Neural cell (in vitro differentiated cells): ENCODE measurements around the gene DPP7. TPM values are rescaled to one million over a fixed set of nuclear protein-coding genes. Genes with fewer than 3 reads are reported as not detected.
"Not testable (repeated sequence)": the region's sequence is repeated elsewhere in the genome, so short reads cannot be mapped to it uniquely, and the experiment has no call there.

Experiments used
- H2AFZ ChIP-seq: fragments of 200-600, 300-800 bp; sonication (generic), shearing (Covaris generic); 2 replicates; pipeline ENCODE4 v1.6.0; 2014; ENCODE audit warnings: low read depth, mild to moderate bottlenecking, antibody characterized with exemption, low read length, moderate library complexity
- H3F3A ChIP-seq: fragments of 200-600 bp; shearing (Covaris generic); 2 replicates; pipeline ENCODE4 v1.6.1; 2016; ENCODE audit warnings: mild to moderate bottlenecking, moderate library complexity, mixed read lengths, antibody characterized with exemption, low read length; ENCODE audit not compliant: insufficient read depth, poor library complexity, severe bottlenecking
- H3K27ac ChIP-seq: fragments of 200-600, 300-800 bp; sonication (generic), shearing (Covaris generic); 2 replicates; pipeline ENCODE4 v1.5.1; 2014; ENCODE audit warnings: mild to moderate bottlenecking, low read length, moderate library complexity
- H3K27me3 ChIP-seq: fragments of 300-800, 200-600 bp; sonication (generic), shearing (Covaris generic); 2 replicates; pipeline ENCODE4 v1.6.0; 2014; ENCODE audit warnings: mild to moderate bottlenecking, low read depth, low read length, moderate library complexity; ENCODE audit not compliant: insufficient read depth
- H3K36me3 ChIP-seq: fragments of 300-800, 200-600 bp; sonication (generic), shearing (Covaris generic); 2 replicates; pipeline ENCODE4 v1.5.1; 2014; ENCODE audit warnings: mild to moderate bottlenecking, antibody characterized with exemption, low read length, moderate library complexity; ENCODE audit not compliant: insufficient read depth
- H3K4me2 ChIP-seq: fragments of 300-800, 200-600 bp; sonication (generic), shearing (Covaris generic); 2 replicates; pipeline ENCODE4 v1.6.0; 2014; ENCODE audit warnings: mild to moderate bottlenecking, low read length
- H3K4me3 ChIP-seq: fragments of 300-800, 200-600 bp; sonication (generic), shearing (Covaris generic); 2 replicates; pipeline ENCODE4 v1.5.1; 2014; ENCODE audit warnings: mild to moderate bottlenecking, low read length, moderate library complexity
- H3K79me2 ChIP-seq: fragments of 200-600 bp; shearing (Covaris generic); replicated peaks from 2 replicates; pipeline ENCODE4 v1.6.0; 2014; ENCODE audit warnings: mild to moderate bottlenecking, low read length, moderate library complexity; ENCODE audit not compliant: insufficient read depth
- H3K9ac ChIP-seq: fragments of 300-800, 200-600 bp; sonication (generic), shearing (Covaris generic); 2 replicates; pipeline ENCODE4 v1.6.1; 2016; ENCODE audit warnings: mild to moderate bottlenecking, low read length, mixed read lengths
- H3K9me2 ChIP-seq: fragments of 200-600 bp; shearing (Covaris generic); 2 replicates; pipeline ENCODE4 v1.6.1; 2016; ENCODE audit warnings: mild to moderate bottlenecking, low read length, mixed read lengths; ENCODE audit not compliant: insufficient read depth
- H3K9me3 ChIP-seq: fragments of 200-600, 300-800 bp; sonication (generic), shearing (Covaris generic); 2 replicates; pipeline ENCODE4 v1.6.1; 2016; ENCODE audit warnings: mild to moderate bottlenecking, mixed run types, low read length, moderate library complexity, mixed read lengths
- H4K20me1 ChIP-seq: fragments of 200-600 bp; shearing (Covaris generic); 2 replicates; pipeline ENCODE4 v1.6.1; 2016; ENCODE audit warnings: mild to moderate bottlenecking, mixed run types; ENCODE audit not compliant: insufficient read depth
- EP300 ChIP-seq: fragments of 450-650 bp; conservative IDR thresholded peaks from 2 replicates; pipeline ENCODE4 v1.6.1; 2014; ENCODE audit warnings: antibody characterized with exemption, mild to moderate bottlenecking, moderate library complexity; ENCODE audit not compliant: poor library complexity, severe bottlenecking
- EZH2 ChIP-seq: fragments of 200-600, 300-800 bp; shearing (Covaris generic), sonication (generic); IDR thresholded peaks from 2 replicates; pipeline ENCODE4 v1.6.1; 2014; ENCODE audit warnings: antibody characterized with exemption, low read length, borderline replicate concordance, mild to moderate bottlenecking; ENCODE audit not compliant: insufficient read depth, poor library complexity, severe bottlenecking
- MXI1 ChIP-seq: fragments of 450-650 bp; conservative IDR thresholded peaks from 2 replicates; pipeline ENCODE4 v1.6.1; 2014; ENCODE audit warnings: antibody characterized with exemption, mild to moderate bottlenecking; ENCODE audit not compliant: poor library complexity, severe bottlenecking
- POLR2AphosphoS5 ChIP-seq: IDR thresholded peaks from 2 replicates; pipeline ENCODE4 v1.6.1; 2012
- RAD21 ChIP-seq: fragments of 450-650 bp; conservative IDR thresholded peaks from 2 replicates; pipeline ENCODE4 v1.6.1; 2014; ENCODE audit warnings: antibody characterized with exemption, mild to moderate bottlenecking, moderate library complexity
- SMC3 ChIP-seq: fragments of 450-650 bp; conservative IDR thresholded peaks from 2 replicates; pipeline ENCODE4 v1.6.1; 2014; ENCODE audit warnings: antibody characterized with exemption, mild to moderate bottlenecking, moderate library complexity; ENCODE audit not compliant: poor library complexity
- TAF1 ChIP-seq: IDR thresholded peaks from 2 replicates; pipeline ENCODE4 v1.6.1; 2012; ENCODE audit warnings: low read depth
- polyA plus RNA-seq: library from polyadenylated mRNA; depleted of rRNA; stranded (reverse); fragments of >200 nt; gene quantifications from 2 replicates; pipeline ENCODE4 v1.2.3, GENCODE V29; 2014
- TF ChIP-seq, protein P1 (sequence below): IDR thresholded peaks from 2 replicates; pipeline ENCODE4 v1.6.1; 2012; ENCODE audit warnings: borderline replicate concordance
- TF ChIP-seq, protein P2 (sequence below): fragments of 450-650 bp; IDR thresholded peaks from 2 replicates; pipeline ENCODE4 v1.5.1; 2014; ENCODE audit warnings: antibody characterized with exemption, mild to moderate bottlenecking, moderate library complexity; ENCODE audit not compliant: poor library complexity, severe bottlenecking

Gene DPP7
- polyA plus RNA-seq, 1 donor from 2014 or later = 23.3 TPM

DNA sequence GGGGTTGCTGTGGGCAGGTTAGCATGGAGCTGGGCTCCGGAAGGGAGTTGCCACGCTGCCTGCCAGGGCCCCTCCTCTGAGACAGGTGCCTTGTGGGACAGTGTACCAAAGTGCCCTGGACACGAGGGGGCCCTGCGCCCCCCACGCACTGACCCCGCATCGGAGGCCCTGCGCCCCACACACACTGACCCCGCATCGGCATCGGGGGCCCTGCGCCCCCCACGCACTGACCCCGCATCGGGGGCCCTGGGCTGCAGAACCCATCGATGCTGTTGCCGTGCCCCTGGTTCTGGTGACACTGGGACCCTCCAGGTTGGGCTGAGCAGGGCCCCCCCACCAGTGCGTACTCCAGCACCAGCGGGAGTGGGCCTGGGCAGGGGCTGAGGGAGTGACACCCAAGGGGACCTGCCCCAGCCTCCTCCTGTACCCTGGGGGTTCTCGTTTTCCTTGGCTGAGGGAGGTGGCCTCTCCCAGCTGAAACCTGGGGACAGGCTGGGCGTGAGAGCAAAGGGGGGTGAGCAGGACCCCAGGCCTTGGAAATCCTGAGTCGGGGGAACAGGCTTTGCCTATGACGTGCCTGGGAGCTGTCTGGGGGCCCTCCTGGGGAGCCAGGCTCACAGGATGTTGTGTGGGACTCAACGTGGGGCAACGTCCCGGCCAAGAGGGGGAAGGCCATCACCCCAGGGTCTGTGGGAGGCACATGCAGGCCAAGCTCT, 51.1 kb downstream of the DPP7 start:
- no peak overlapping the region for H3K27ac ChIP-seq
- H3K4me3 ChIP-seq = no peak overlapping the region
- no peaks in the 10 kb centered on the region for H3K36me3 ChIP-seq
- no peaks in the 10 kb centered on the region for H3K9me2 ChIP-seq
- TF ChIP-seq RAD21 (no peak), POLR2AphosphoS5 (no peak), MXI1 (no peak), SMC3 (no peak), EZH2 (no peak), EP300 (no peak), TAF1 (no peak)
- TF ChIP-seq, protein P1, sequence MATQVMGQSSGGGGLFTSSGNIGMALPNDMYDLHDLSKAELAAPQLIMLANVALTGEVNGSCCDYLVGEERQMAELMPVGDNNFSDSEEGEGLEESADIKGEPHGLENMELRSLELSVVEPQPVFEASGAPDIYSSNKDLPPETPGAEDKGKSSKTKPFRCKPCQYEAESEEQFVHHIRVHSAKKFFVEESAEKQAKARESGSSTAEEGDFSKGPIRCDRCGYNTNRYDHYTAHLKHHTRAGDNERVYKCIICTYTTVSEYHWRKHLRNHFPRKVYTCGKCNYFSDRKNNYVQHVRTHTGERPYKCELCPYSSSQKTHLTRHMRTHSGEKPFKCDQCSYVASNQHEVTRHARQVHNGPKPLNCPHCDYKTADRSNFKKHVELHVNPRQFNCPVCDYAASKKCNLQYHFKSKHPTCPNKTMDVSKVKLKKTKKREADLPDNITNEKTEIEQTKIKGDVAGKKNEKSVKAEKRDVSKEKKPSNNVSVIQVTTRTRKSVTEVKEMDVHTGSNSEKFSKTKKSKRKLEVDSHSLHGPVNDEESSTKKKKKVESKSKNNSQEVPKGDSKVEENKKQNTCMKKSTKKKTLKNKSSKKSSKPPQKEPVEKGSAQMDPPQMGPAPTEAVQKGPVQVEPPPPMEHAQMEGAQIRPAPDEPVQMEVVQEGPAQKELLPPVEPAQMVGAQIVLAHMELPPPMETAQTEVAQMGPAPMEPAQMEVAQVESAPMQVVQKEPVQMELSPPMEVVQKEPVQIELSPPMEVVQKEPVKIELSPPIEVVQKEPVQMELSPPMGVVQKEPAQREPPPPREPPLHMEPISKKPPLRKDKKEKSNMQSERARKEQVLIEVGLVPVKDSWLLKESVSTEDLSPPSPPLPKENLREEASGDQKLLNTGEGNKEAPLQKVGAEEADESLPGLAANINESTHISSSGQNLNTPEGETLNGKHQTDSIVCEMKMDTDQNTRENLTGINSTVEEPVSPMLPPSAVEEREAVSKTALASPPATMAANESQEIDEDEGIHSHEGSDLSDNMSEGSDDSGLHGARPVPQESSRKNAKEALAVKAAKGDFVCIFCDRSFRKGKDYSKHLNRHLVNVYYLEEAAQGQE = no peak
- TF ChIP-seq, protein P2, sequence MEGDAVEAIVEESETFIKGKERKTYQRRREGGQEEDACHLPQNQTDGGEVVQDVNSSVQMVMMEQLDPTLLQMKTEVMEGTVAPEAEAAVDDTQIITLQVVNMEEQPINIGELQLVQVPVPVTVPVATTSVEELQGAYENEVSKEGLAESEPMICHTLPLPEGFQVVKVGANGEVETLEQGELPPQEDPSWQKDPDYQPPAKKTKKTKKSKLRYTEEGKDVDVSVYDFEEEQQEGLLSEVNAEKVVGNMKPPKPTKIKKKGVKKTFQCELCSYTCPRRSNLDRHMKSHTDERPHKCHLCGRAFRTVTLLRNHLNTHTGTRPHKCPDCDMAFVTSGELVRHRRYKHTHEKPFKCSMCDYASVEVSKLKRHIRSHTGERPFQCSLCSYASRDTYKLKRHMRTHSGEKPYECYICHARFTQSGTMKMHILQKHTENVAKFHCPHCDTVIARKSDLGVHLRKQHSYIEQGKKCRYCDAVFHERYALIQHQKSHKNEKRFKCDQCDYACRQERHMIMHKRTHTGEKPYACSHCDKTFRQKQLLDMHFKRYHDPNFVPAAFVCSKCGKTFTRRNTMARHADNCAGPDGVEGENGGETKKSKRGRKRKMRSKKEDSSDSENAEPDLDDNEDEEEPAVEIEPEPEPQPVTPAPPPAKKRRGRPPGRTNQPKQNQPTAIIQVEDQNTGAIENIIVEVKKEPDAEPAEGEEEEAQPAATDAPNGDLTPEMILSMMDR = no peak
- H4K20me1 ChIP-seq = no peaks in the 10 kb centered on the region
- no peak overlapping the region for H3K4me2 ChIP-seq
- H3K9me3 ChIP-seq = no peaks in the 10 kb centered on the region
- H3K9ac ChIP-seq = no peak overlapping the region
- no peaks in the 10 kb centered on the region for H3K27me3 ChIP-seq
- no peak overlapping the region for H2AFZ ChIP-seq
- no peaks in the 10 kb centered on the region for H3K79me2 ChIP-seq
- H3F3A ChIP-seq = no peaks in the 10 kb centered on the region

DNA sequence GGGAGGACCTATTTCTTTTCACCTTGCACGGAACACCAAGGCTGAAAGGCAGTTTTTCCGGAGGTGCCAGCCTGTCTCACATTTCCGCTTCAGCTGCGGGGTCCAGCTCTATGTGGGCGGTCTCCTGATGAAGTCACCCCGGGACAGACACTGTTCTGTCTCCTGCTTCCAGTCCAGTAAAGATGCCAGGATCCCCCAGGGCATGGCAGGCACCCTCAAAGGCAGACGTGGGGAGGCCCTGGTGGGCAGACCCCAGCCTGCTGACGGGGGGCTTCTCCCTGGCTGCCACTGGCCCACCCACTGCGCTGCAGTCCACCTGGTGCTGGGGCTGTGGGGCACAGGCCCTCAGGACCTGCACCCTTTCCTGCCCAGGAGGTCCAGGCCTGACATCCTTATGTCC, 51.7 kb downstream of the DPP7 start:
- H3K4me3 ChIP-seq, H3K79me2 ChIP-seq, H3K9ac ChIP-seq: not testable (repeated sequence)

DNA sequence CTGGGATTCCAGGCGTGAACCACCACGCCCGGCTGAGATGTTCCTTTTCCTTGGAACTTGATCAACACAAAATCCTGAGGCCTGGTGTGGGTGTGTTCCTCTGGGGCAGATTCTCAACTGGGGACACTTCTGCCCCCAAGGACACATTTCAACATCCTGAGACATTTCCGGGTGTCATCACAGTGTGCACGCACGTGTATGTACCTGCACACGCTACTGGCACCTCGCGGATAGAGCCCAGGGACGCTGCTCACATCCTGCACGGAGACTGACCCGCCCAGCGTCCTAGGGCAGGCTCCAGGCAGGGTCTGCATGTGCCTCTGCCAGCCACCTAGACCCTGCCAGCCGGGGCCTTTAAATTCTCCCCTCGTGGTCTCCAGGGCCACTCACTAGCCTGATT, 52.1 kb downstream of the DPP7 start:
- TF ChIP-seq EP300 (no peak), POLR2AphosphoS5 (no peak), TAF1 (no peak), SMC3 (no peak), EZH2 (no peak), RAD21 (no peak), MXI1 (no peak)
- TF ChIP-seq, protein P2 = no peak
- TF ChIP-seq, protein P1 = no peak
- Histone ChIP-seq H3K9me3 (no peaks in the 10 kb centered on the region), H2AFZ (no peak overlapping the region), H3K4me3 (no peak overlapping the region), H3K27me3 (no peaks in the 10 kb centered on the region), H4K20me1 (no peaks in the 10 kb centered on the region), H3K79me2 (no peaks in the 10 kb centered on the region), H3K9me2 (no peaks in the 10 kb centered on the region), H3K36me3 (no peaks in the 10 kb centered on the region), H3K9ac (no peak overlapping the region), H3K27ac (no peak overlapping the region), H3K4me2 (no peak overlapping the region), H3F3A (no peaks in the 10 kb centered on the region)

More for the DNA sequence above, 51.7 kb downstream of the DPP7 start:
- H3K4me2 ChIP-seq, H3F3A ChIP-seq, H3K27ac ChIP-seq, H3K36me3 ChIP-seq, H3K9me2 ChIP-seq, H3K9me3 ChIP-seq, H3K27me3 ChIP-seq, H4K20me1 ChIP-seq, H2AFZ ChIP-seq: not testable (repeated sequence)
